Neural crest cell (in vitro differentiated cells): ENCODE results near the gene CSNK1G1. TPM values are rescaled to one million over a fixed set of nuclear protein-coding genes. Genes with fewer than 3 reads are reported as not detected.

Experiments
- DNase-seq: peaks from one replicate; pipeline ENCODE4 v3.0.0; 2021; ENCODE audit warnings: low read depth, mixed read lengths, low spot score
- H3K27ac Mint-ChIP-seq: one replicate; pipeline ENCODE4 v1.8.0; 2021; ENCODE audit warnings: mild to moderate bottlenecking, mixed read lengths; ENCODE audit not compliant: unreplicated experiment
- H3K27me3 Mint-ChIP-seq: 2 replicates; pipeline ENCODE4 v1.8.0; 2021; ENCODE audit warnings: low read depth, mild to moderate bottlenecking, mixed read lengths
- H3K36me3 Mint-ChIP-seq: 2 replicates; pipeline ENCODE4 v1.8.0; 2021; ENCODE audit warnings: low read depth, mild to moderate bottlenecking, mixed read lengths
- H3K4me1 Mint-ChIP-seq: 2 replicates; pipeline ENCODE4 v1.8.0; 2021; ENCODE audit warnings: mixed read lengths
- H3K4me3 Mint-ChIP-seq: one replicate; pipeline ENCODE4 v1.8.0; 2021; ENCODE audit warnings: mild to moderate bottlenecking, mixed read lengths
- H3K9me3 Mint-ChIP-seq: 2 replicates; pipeline ENCODE4 v1.8.0; 2021; ENCODE audit warnings: mixed read lengths
- CTCF ChIP-seq: fragments of 200-600 bp; sonication (generic); conservative IDR thresholded peaks from 2 replicates; pipeline ENCODE4 v1.5.0; 2021; ENCODE audit warnings: antibody characterized with exemption, mild to moderate bottlenecking
- total RNA-seq: library from RNA; stranded (reverse); gene quantifications from 2 replicates; pipeline ENCODE4 v1.2.1, GENCODE V29; 2021

Gene CSNK1G1
- total RNA-seq, 1 donor from 2014 or later: 15.5 TPM

- Mint-ChIP-seq H3K27me3 (no peaks in the 10 kb centered on the region), H3K27ac (no peak overlapping the region), H3K36me3 (no peaks in the 10 kb centered on the region), H3K4me3 (no peak overlapping the region), H3K9me3 (no peaks in the 10 kb centered on the region), H3K4me1 (peaks cover 5% of the 10 kb centered on the region)
- TF ChIP-seq CTCF: no peak
- DNase-seq: no peak
Observed at GRCh38 chr15:64216196-64216595, 139.8 kb downstream of the CSNK1G1 start.

GRCh38 chr15:64213646-64214045 lies 142.3 kb downstream of the CSNK1G1 start:
- Mint-ChIP-seq H3K36me3 (no peaks in the 10 kb centered on the region), H3K9me3 (no peaks in the 10 kb centered on the region), H3K27me3 (no peaks in the 10 kb centered on the region), H3K4me1 (peaks cover 5% of the 10 kb centered on the region), H3K4me3 (no peak overlapping the region), H3K27ac (no peak overlapping the region)
- TF ChIP-seq CTCF: no peak
- no peak for DNase-seq

DNA sequence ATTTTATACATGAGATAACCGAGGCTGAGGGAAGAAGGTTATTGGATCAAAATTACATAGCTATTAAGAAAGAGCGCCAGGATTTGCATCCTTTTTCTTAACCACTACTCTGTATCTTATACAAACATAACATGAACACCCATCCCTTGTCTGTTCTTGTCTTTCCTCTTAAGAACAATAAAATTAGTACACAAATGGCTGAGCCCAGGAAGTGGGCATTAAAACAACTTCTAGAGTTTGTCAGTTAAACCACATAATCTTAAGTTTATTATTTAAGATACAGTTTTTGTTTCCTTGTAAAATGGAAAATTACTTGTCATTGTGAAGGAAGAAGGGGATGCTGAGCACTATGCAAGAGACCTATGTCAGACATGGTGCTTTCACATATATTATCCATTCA lies 144.3 kb downstream of the CSNK1G1 start:
- H3K36me3 Mint-ChIP-seq: no peaks in the 10 kb centered on the region
- H3K27ac Mint-ChIP-seq: no peak overlapping the region
- DNase-seq: no peak
- no peaks in the 10 kb centered on the region for H3K4me1 Mint-ChIP-seq
- no peak for TF ChIP-seq CTCF
- no peaks in the 10 kb centered on the region for H3K9me3 Mint-ChIP-seq
- H3K4me3 Mint-ChIP-seq: no peak overlapping the region
- no peaks in the 10 kb centered on the region for H3K27me3 Mint-ChIP-seq

GRCh38 chr15:64210371-64210770 lies 145.6 kb downstream of the CSNK1G1 start:
- Mint-ChIP-seq H3K4me3 (no peak overlapping the region), H3K9me3 (no peaks in the 10 kb centered on the region), H3K27ac (no peak overlapping the region), H3K4me1 (no peaks in the 10 kb centered on the region), H3K27me3 (no peaks in the 10 kb centered on the region), H3K36me3 (no peaks in the 10 kb centered on the region)
- no peak for DNase-seq
- no peak for TF ChIP-seq CTCF

- H3K27me3 Mint-ChIP-seq: no peaks in the 10 kb centered on the region
- no peak overlapping the region for H3K27ac Mint-ChIP-seq
- no peaks in the 10 kb centered on the region for H3K4me1 Mint-ChIP-seq
- no peaks in the 10 kb centered on the region for H3K9me3 Mint-ChIP-seq
- peak; percentile 70 for TF ChIP-seq CTCF
- DNase-seq: no peak
- no peaks in the 10 kb centered on the region for H3K36me3 Mint-ChIP-seq
- H3K4me3 Mint-ChIP-seq: no peak overlapping the region
Observed at GRCh38 chr15:64209680-64210334, 146.2 kb downstream of the CSNK1G1 start.
